OCI-LY3 (cell line): ENCODE measurements around the gene DNMT3B.
"Not testable (repeated sequence)": the region's sequence is repeated elsewhere in the genome, so short reads cannot be mapped to it uniquely, and the experiment has no call there.

Source experiments
- H2AFZ ChIP-seq: fragments of 200-600, 300-600 bp; shearing (Covaris generic); 2 replicates; pipeline ENCODE4 v1.6.0; 2014; ENCODE audit warnings: antibody characterized with exemption, low read depth, low read length
- H3K27ac ChIP-seq: fragments of 200-600, 300-600 bp; sonication (generic); 2 replicates; pipeline ENCODE4 v1.5.1; 2014; ENCODE audit warnings: mild to moderate bottlenecking, low read length, moderate library complexity, mixed read lengths
- H3K27me3 ChIP-seq: fragments of 200-600, 300-600 bp; sonication (generic); 2 replicates; pipeline ENCODE4 v1.6.1; 2014; ENCODE audit warnings: low read depth, low read length, mixed read lengths
- H3K36me3 ChIP-seq: fragments of 200-600, 300-600 bp; sonication (generic); replicated peaks from 2 replicates; pipeline ENCODE3; 2014; ENCODE audit warnings: low read depth, low read length, mixed read lengths
- H3K4me1 ChIP-seq: fragments of 300-600, 200-600 bp; sonication (generic); 2 replicates; pipeline ENCODE4 v1.6.1; 2014; ENCODE audit warnings: low read length, mixed read lengths
- H3K4me2 ChIP-seq: fragments of 200-600, 300-600 bp; sonication (generic); 2 replicates; pipeline ENCODE4 v1.6.1; 2014; ENCODE audit warnings: low read length, mixed read lengths
- H3K4me3 ChIP-seq: fragments of 300-600, 200-600 bp; sonication (generic); 2 replicates; pipeline ENCODE4 v1.5.1; 2014; ENCODE audit warnings: antibody characterized with exemption, mild to moderate bottlenecking, low read length, moderate library complexity
- H3K79me2 ChIP-seq: fragments of 300-600, 200-600 bp; shearing (Covaris generic); 2 replicates; pipeline ENCODE4 v1.6.1; 2014; ENCODE audit warnings: mild to moderate bottlenecking, low read length, mixed read lengths
- H3K9ac ChIP-seq: fragments of 300-600, 200-600 bp; shearing (Covaris generic); 2 replicates; pipeline ENCODE4 v1.6.0; 2014; ENCODE audit warnings: mild to moderate bottlenecking, low read length, moderate library complexity
- H3K9me3 ChIP-seq: fragments of 200-600, 300-600 bp; shearing (Covaris generic); 2 replicates; pipeline ENCODE4 v1.6.1; 2014; ENCODE audit warnings: low read length, mixed read lengths; ENCODE audit not compliant: insufficient read depth
- H4K20me1 ChIP-seq: fragments of 200-600, 300-600 bp; sonication (generic); 2 replicates; pipeline ENCODE4 v1.6.1; 2016; ENCODE audit warnings: low read length, mixed read lengths; ENCODE audit not compliant: insufficient read depth
- CTCF ChIP-seq: fragments of 200-600, 300-600 bp; sonication (generic); IDR thresholded peaks from 2 replicates; pipeline ENCODE4 v1.5.1; 2014; ENCODE audit warnings: antibody characterized with exemption, low read length, low read depth
- EZH2phosphoT487 ChIP-seq: fragments of 200-600 bp; shearing (Covaris generic); IDR thresholded peaks from 2 replicates; pipeline ENCODE4 v1.6.1; 2018; ENCODE audit warnings: antibody characterized with exemption, mixed run types, low read depth

Gene DNMT3B

DNA sequence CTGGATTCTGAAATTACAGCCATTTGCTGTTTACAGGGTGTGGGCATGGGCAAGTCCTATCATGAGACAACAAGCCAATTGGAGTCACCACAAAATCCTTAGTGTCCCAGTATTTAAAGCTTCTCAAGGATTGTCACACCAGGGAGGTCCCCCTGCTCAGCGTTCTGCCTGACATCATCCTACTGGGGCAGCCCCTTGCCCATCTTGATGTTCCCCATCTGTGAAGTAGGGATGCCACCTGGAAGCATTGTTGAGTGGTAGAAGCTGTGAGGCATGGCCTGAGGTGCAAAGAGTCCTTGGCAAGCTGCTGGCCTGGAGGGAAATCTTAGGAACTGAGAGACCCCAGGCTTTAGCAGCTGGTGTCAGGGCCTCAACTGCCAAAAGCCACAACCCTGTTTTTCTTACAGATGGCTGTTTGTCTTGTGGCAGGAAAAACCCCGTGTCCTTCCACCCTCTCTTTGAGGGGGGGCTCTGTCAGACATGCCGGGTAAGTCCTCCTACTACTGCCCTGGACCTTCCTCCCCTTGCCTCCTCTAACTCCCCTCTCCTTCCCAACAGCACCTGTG lies 34.3 kb downstream of the DNMT3B start:
- no peak overlapping the region for H3K9ac ChIP-seq
- no peak overlapping the region for H3K4me3 ChIP-seq
- H3K4me2 ChIP-seq, result no peak overlapping the region
- no peak overlapping the region for H2AFZ ChIP-seq
- no peak overlapping the region for H3K27ac ChIP-seq
- H4K20me1 ChIP-seq, result no peaks in the 10 kb centered on the region
- H3K79me2 ChIP-seq, result no peaks in the 10 kb centered on the region
- no peaks in the 10 kb centered on the region for H3K9me3 ChIP-seq
- no peaks in the 10 kb centered on the region for H3K27me3 ChIP-seq
- no peaks in the 10 kb centered on the region for H3K36me3 ChIP-seq
- peaks cover 9% of the 10 kb centered on the region for H3K4me1 ChIP-seq
- no peak for TF ChIP-seq EZH2phosphoT487
- TF ChIP-seq CTCF, result no peak

GRCh38 chr20:32796981-32797451 lies 34.8 kb downstream of the DNMT3B start:
- no peak for TF ChIP-seq EZH2phosphoT487
- TF ChIP-seq CTCF, result no peak
- no peaks in the 10 kb centered on the region for H3K79me2 ChIP-seq

GRCh38 chr20:32797571-32797970 lies 35.4 kb downstream of the DNMT3B start:
- not testable (repeated sequence) for H3K4me2 ChIP-seq, H2AFZ ChIP-seq, H3K9ac ChIP-seq, H3K27me3 ChIP-seq, H3K4me1 ChIP-seq, H3K36me3 ChIP-seq, H3K9me3 ChIP-seq, H3K79me2 ChIP-seq, H3K27ac ChIP-seq, H4K20me1 ChIP-seq, H3K4me3 ChIP-seq

More at GRCh38 chr20:32796981-32797451, 34.8 kb downstream of the DNMT3B start:
- Histone ChIP-seq H3K4me1 (peaks cover 6% of the 10 kb centered on the region), H3K36me3 (no peaks in the 10 kb centered on the region), H3K4me2 (no peak overlapping the region), H2AFZ (no peak overlapping the region), H3K9me3 (no peaks in the 10 kb centered on the region), H3K4me3 (no peak overlapping the region), H3K9ac (no peak overlapping the region), H4K20me1 (no peaks in the 10 kb centered on the region), H3K27ac (no peak overlapping the region), H3K27me3 (no peaks in the 10 kb centered on the region)

DNA sequence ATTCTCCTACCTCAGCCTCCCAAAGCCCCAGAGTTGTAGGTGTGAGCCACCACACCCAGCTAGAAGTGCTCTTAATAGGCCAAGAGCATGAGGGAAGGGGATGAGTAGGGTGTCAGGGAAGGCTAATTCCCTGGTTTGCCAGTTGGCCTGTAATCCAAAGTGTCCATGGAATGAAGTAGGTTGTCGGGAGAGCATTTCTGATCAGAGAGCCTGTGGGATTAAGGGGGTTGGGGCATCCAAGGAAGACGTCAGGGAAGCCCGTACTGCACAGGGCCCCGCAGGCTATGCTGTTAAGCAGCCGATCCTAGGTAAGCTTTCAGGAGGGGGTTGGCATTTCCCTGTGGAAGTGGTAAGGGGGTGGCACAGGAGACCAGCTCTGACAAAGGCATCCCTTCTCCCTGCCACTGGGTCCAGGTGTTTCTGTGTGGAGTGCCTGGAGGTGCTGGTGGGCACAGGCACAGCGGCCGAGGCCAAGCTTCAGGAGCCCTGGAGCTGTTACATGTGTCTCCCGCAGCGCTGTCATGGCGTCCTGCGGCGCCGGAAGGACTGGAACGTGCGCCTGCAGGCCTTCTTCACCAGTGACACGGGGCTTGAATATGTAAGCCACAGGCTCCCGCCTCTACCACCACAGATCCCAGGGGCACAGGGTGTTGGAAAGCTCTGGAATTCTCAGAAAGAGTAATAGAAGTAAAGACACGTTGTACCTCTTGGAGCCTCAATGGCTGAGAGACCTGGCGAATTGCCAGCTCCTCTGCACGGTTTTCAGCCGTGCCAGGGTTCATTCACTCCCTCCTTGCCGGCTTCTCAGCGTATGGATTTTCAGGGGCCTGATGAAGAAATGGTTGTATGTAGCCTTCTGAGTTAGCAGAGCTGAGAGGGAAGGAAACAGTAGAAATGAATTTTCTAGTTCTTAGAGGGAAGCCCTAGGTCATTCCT lies 36.1 kb downstream of the DNMT3B start:
- Histone ChIP-seq H3K4me3 (no peak overlapping the region), H2AFZ (no peak overlapping the region), H3K79me2 (no peaks in the 10 kb centered on the region), H3K27me3 (no peaks in the 10 kb centered on the region), H3K27ac (no peak overlapping the region), H3K9ac (no peak overlapping the region), H3K36me3 (no peaks in the 10 kb centered on the region), H3K4me1 (no peaks in the 10 kb centered on the region; the same call in 1 of the 2 replicates), H4K20me1 (no peaks in the 10 kb centered on the region), H3K4me2 (no peak overlapping the region), H3K9me3 (no peaks in the 10 kb centered on the region)
- TF ChIP-seq EZH2phosphoT487, result no peak
- no peak for TF ChIP-seq CTCF
